ENCODE results near the gene CRYBA2. TPM values are rescaled to one million over a fixed set of nuclear protein-coding genes. Genes with fewer than 3 reads are reported as not detected.

Gene CRYBA2
- total RNA-seq, 1 experiment from 2014 or later = 0.59 TPM

DNA sequence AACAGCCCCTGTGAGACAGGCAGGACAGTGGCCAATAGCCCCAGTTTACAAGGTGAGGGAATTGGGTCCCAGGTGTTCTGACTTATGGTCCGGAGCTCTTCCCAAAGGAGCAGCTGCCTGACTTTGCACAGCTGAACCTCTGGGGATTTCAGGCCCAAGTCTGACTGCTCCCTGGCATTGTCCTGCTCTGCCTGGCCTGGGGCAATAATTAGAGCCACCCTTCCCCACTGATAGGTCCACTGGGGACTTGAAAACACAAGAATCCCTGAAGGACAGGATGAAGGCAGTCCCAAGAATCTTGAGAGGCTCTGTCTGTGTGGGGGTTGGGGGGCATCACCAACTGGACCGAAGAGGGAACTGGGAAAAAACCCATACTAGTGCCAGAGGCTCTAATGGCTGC, 4.6 kb downstream of the CRYBA2 start:
- intact Hi-C loops (cut with micrococcal nuclease; ENCODE audit: unreplicated experiment) = no loop called here
- CTCF ChIA-PET = interaction anchor here (0.9 to 2.6 kb wide), 2 partner anchors 13 to 41 kb away, joined by 5 to 11 read pairs; no protein-coding TSS in a partner anchor
- Histone ChIP-seq H3K36me3 (ENCODE audit: control insufficient read depth, insufficient read depth, low read length) (no peaks in the 10 kb centered on the region), H3K9me3 (no peaks in the 10 kb centered on the region), H3K4me3 (ENCODE audit: low read depth, low read length) (no peak overlapping the region), H3K4me1 (peaks cover 3% of the 10 kb centered on the region; the same call in 1 of the 2 replicates), H3K27me3 (replicated peaks; ENCODE audit: control insufficient read depth, insufficient read depth, low read length) (peaks cover 9% of the 10 kb centered on the region)
- no peak overlapping the region for H3K4me3 Mint-ChIP-seq (ENCODE audit: unreplicated experiment)
- no TSS peak for BruUV-seq (replicated peaks)
- no peak overlapping the region for H3K27ac Mint-ChIP-seq (ENCODE audit: unreplicated experiment)
- POLR2A ChIA-PET = no interaction called here
- no peaks in the 10 kb centered on the region for H3K4me1 Mint-ChIP-seq (ENCODE audit: low read depth, unreplicated experiment)
- peaks cover 37% of the 10 kb centered on the region for H3K27me3 Mint-ChIP-seq (ENCODE audit: insufficient read depth, unreplicated experiment)
- TF ChIP-seq, protein P1, sequence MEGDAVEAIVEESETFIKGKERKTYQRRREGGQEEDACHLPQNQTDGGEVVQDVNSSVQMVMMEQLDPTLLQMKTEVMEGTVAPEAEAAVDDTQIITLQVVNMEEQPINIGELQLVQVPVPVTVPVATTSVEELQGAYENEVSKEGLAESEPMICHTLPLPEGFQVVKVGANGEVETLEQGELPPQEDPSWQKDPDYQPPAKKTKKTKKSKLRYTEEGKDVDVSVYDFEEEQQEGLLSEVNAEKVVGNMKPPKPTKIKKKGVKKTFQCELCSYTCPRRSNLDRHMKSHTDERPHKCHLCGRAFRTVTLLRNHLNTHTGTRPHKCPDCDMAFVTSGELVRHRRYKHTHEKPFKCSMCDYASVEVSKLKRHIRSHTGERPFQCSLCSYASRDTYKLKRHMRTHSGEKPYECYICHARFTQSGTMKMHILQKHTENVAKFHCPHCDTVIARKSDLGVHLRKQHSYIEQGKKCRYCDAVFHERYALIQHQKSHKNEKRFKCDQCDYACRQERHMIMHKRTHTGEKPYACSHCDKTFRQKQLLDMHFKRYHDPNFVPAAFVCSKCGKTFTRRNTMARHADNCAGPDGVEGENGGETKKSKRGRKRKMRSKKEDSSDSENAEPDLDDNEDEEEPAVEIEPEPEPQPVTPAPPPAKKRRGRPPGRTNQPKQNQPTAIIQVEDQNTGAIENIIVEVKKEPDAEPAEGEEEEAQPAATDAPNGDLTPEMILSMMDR (IDR thresholded peaks at IDR 0.05; ENCODE audit: insufficient read depth in 1 of 2, low read depth in 1 of 2, low read length in 1 of 2, severe bottlenecking in 1 of 2, unreplicated experiment in 1 of 2) = no peak
- peak in 1 of 2 experiments; percentile 13 for DNase-seq
- H3K36me3 Mint-ChIP-seq (ENCODE audit: insufficient read depth, unreplicated experiment) = no peaks in the 10 kb centered on the region
- no peaks in the 10 kb centered on the region for H3K9me3 Mint-ChIP-seq (ENCODE audit: unreplicated experiment)

DNA sequence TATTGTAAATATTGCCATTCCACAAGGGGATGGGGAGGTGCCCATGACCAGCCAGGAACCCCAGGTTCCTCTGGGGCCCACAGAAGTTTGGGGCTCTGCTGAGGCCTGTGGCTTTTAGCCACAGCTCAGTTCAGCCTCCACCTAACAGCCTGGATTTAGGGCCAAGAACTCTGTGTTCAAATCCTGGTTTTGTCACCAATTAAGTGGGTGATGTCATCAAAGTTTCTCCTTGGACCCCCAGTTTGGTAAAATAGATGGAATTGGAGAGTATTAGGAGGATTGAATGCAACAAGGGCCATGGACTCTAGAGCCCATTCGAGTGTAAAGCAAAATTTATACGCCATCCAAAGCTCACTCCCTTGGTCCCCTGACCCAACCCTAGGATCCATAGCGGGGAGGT, 5.1 kb downstream of the CRYBA2 start:
- H3K4me3 Mint-ChIP-seq (ENCODE audit: unreplicated experiment) = no peak overlapping the region
- TF ChIP-seq, protein P1 (IDR thresholded peaks at IDR 0.05; ENCODE audit: insufficient read depth in 1 of 2, low read depth in 1 of 2, low read length in 1 of 2, severe bottlenecking in 1 of 2, unreplicated experiment in 1 of 2) = no peak
- H3K27ac Mint-ChIP-seq (ENCODE audit: unreplicated experiment) = no peak overlapping the region
- Histone ChIP-seq H3K4me3 (ENCODE audit: low read depth, low read length) (no peak overlapping the region), H3K4me1 (peaks cover 1% of the 10 kb centered on the region; the same call in 1 of the 2 replicates), H3K9me3 (no peaks in the 10 kb centered on the region), H3K27me3 (replicated peaks; ENCODE audit: control insufficient read depth, insufficient read depth, low read length) (peaks cover 9% of the 10 kb centered on the region), H3K36me3 (ENCODE audit: control insufficient read depth, insufficient read depth, low read length) (no peaks in the 10 kb centered on the region)
- BruUV-seq (replicated peaks) = no TSS peak
- DNase-seq = peak in 1 of 2 experiments; percentile 1
- intact Hi-C loops (cut with micrococcal nuclease; ENCODE audit: unreplicated experiment) = no loop called here
- no peaks in the 10 kb centered on the region for H3K4me1 Mint-ChIP-seq (ENCODE audit: low read depth, unreplicated experiment)
- ChIA-PET POLR2A (no interaction called here), CTCF (interaction anchor here (0.9 kb wide), 1 partner anchor 42 kb away, joined by 5 read pairs; no protein-coding TSS in a partner anchor)
- no peaks in the 10 kb centered on the region for H3K36me3 Mint-ChIP-seq (ENCODE audit: insufficient read depth, unreplicated experiment)
- no peaks in the 10 kb centered on the region for H3K9me3 Mint-ChIP-seq (ENCODE audit: unreplicated experiment)
- H3K27me3 Mint-ChIP-seq (ENCODE audit: insufficient read depth, unreplicated experiment) = peaks cover 42% of the 10 kb centered on the region

DNA sequence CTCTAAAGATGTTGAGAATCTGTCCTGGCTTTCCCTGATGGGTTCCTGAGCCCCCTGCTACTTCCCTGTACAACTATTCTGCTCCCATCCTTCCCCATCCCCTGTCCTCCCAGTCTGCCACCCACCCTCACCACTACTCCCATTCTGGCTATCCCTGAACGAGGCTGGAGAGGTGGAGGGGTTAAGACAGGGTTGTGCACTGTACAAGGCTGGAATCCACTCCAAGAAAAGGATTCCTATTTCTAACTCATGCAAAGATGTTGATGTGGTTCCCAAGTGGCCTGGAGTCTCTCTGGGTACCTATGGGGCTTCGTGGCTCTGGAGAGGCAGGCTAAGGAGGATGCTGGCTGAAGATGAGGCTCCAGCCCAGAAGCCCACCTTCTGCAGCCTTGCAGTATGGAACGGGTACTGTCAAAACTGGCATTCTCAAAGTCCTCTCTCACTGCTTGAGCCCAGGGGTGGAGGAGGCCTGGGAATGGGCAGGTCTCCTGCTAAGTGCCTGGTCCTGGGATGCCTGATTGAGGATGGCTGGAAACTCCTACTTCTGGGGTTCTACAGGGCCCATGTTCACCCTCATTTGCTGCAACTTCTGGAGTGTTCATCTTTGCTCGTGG, 7.0 kb downstream of the CRYBA2 start:
- Histone ChIP-seq H3K27me3 (replicated peaks; ENCODE audit: control insufficient read depth, insufficient read depth, low read length) (peaks cover 15% of the 10 kb centered on the region), H3K36me3 (ENCODE audit: control insufficient read depth, insufficient read depth, low read length) (no peaks in the 10 kb centered on the region), H3K4me1 (peaks cover 9% of the 10 kb centered on the region), H3K9me3 (no peaks in the 10 kb centered on the region), H3K4me3 (ENCODE audit: low read depth, low read length) (no peak overlapping the region)
- Mint-ChIP-seq H3K27ac (ENCODE audit: unreplicated experiment) (no peak overlapping the region), H3K4me1 (ENCODE audit: low read depth, unreplicated experiment) (peaks cover 1% of the 10 kb centered on the region), H3K4me3 (ENCODE audit: unreplicated experiment) (no peak overlapping the region), H3K9me3 (ENCODE audit: unreplicated experiment) (no peaks in the 10 kb centered on the region), H3K27me3 (ENCODE audit: insufficient read depth, unreplicated experiment) (peaks cover 41% of the 10 kb centered on the region), H3K36me3 (ENCODE audit: insufficient read depth, unreplicated experiment) (no peaks in the 10 kb centered on the region)
- ChIA-PET CTCF (no interaction called here), POLR2A (no interaction called here)
- intact Hi-C loops (cut with micrococcal nuclease; ENCODE audit: unreplicated experiment) = no loop called here
- TF ChIP-seq, protein P1 (IDR thresholded peaks at IDR 0.05; ENCODE audit: insufficient read depth in 1 of 2, low read depth in 1 of 2, low read length in 1 of 2, severe bottlenecking in 1 of 2, unreplicated experiment in 1 of 2) = no peak
- no TSS peak for BruUV-seq (replicated peaks)
- DNase-seq = no peak
